ENCODE data around the gene RYR1.

GRCh38 chr19:38483016-38483630, 49.6 kb downstream of the RYR1 start:
- TF ChIP-seq POLR2A (IDR thresholded peaks at IDR 0.05; ENCODE audit: low read depth, low read length) (no peak), POLR2AphosphoS5 (IDR thresholded peaks at IDR 0.05; ENCODE audit: low read depth, low read length) (no peak)

All from GM12892 (cell line).